Measurements from ENCODE around the gene URAD. TPM values are rescaled to one million over a fixed set of nuclear protein-coding genes. Genes with fewer than 3 reads are reported as not detected.

Gene URAD
- total RNA-seq, 4 donors from 2014 or later: not detected

DNA sequence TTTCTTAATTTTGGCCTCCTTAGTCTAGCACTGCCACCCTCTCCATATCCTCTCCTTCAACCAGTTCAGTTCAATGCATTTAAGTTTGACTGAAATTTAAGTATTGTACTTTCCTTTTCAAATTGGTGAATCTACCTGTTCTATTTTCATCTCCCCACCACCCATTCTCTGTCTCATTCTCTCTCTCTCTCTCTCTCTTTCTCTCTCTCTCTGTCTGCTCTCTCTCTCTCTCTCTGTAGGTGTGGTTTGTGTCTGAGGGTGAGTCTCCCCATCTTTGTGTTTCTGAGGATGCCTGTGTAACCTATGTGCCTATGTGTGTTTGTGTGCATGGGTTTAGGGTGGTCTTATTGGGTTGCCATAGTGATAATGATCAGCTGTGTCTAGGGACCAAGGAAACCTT lies 58.6 kb downstream of the URAD start:
- no peak overlapping the region for H3K4me3 ChIP-seq
- H3K36me3 ChIP-seq: no peaks in the 10 kb centered on the region
- no peak for ATAC-seq
- H3K27me3 ChIP-seq: peaks cover 92% of the 10 kb centered on the region
- no peak overlapping the region for H3K27ac ChIP-seq
- no peaks in the 10 kb centered on the region for H3K9me3 ChIP-seq
- H3K4me1 ChIP-seq: peaks cover 0 to 11% (median 0%) of the 10 kb centered on the region in 3 donors
- TF ChIP-seq POLR2A (IDR thresholded peaks at IDR 0.05) (no peak), POLR2AphosphoS5 (IDR thresholded peaks at IDR 0.05) (no peak), EP300 (IDR thresholded peaks at IDR 0.05) (no peak)
- TF ChIP-seq, protein P1, sequence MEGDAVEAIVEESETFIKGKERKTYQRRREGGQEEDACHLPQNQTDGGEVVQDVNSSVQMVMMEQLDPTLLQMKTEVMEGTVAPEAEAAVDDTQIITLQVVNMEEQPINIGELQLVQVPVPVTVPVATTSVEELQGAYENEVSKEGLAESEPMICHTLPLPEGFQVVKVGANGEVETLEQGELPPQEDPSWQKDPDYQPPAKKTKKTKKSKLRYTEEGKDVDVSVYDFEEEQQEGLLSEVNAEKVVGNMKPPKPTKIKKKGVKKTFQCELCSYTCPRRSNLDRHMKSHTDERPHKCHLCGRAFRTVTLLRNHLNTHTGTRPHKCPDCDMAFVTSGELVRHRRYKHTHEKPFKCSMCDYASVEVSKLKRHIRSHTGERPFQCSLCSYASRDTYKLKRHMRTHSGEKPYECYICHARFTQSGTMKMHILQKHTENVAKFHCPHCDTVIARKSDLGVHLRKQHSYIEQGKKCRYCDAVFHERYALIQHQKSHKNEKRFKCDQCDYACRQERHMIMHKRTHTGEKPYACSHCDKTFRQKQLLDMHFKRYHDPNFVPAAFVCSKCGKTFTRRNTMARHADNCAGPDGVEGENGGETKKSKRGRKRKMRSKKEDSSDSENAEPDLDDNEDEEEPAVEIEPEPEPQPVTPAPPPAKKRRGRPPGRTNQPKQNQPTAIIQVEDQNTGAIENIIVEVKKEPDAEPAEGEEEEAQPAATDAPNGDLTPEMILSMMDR (IDR thresholded peaks at IDR 0.05): no peak

DNA sequence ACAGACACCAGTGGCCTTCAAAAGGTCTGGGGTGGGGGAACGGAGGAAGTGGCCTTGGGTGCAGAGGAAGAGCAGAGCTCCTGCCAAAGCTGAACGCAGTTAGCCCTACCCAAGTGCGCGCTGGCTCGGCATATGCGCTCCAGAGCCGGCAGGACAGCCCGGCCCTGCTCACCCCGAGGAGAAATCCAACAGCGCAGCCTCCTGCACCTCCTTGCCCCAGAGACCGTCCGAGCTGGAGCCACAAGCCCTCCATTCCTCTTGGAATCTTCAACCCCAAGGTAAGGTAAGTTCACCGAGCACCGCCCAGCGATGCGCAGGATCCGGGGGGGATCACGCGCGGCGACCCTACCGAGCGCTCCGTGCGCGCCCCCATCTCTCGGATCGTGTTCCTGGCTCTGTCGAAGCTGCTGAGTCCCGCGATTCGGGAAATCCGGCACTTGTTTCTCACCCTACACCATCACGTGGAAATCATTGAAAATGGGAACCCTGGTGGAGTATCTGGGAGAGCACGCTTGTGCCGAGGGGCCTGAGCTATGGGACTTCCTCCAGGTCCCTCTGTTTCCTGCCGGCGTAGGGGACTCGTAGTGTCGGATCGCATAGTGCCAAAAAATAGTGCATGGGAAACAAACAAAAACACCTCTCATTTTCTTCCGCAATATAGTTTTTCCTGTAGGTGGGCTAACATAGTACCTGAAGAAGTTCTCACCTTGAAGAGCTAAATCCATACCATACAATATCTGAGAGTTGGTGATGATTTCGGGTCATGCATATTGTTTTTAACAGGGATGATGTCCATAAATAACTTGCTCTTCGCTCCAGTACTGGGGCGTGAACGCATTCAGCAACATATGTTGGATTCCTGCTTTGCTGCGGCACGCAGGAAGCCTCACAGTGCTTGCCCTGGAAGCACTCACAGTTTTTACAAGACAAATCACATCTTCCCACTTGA lies 59.4 kb downstream of the URAD start:
- TF ChIP-seq, protein P1 (IDR thresholded peaks at IDR 0.05): no peak
- TF ChIP-seq POLR2AphosphoS5 (IDR thresholded peaks at IDR 0.05) (no peak), POLR2A (IDR thresholded peaks at IDR 0.05) (no peak), EP300 (IDR thresholded peaks at IDR 0.05) (no peak)
- Histone ChIP-seq H3K27me3 (peaks cover 100% of the 10 kb centered on the region), H3K4me1 (peaks cover 0 to 18% (median 0%) of the 10 kb centered on the region in 3 donors), H3K9me3 (no peaks in the 10 kb centered on the region), H3K4me3 (no peak overlapping the region), H3K27ac (no peak overlapping the region), H3K36me3 (no peaks in the 10 kb centered on the region)
- no peak for ATAC-seq
- WGBS, 2 donors (ENCODE audit: low coverage in 1 of 2): 3 to 4% methylated on average over 11 to 23 of the region's 48 CpGs

DNA sequence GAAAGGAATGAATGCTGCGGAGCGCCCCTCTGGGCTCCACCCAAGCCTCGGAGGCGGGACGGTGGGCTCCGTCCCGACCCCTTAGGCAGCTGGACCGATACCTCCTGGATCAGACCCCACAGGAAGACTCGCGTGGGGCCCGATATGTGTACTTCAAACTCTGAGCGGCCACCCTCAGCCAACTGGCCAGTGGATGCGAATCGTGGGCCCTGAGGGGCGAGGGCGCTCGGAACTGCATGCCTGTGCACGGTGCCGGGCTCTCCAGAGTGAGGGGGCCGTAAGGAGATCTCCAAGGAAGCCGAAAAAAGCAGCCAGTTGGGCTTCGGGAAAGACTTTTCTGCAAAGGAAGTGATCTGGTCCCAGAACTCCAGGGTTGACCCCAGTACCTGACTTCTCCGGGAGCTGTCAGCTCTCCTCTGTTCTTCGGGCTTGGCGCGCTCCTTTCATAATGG lies 60.1 kb downstream of the URAD start:
- TF ChIP-seq POLR2AphosphoS5 (IDR thresholded peaks at IDR 0.05) (no peak), POLR2A (IDR thresholded peaks at IDR 0.05) (no peak), EP300 (IDR thresholded peaks at IDR 0.05) (no peak)
- TF ChIP-seq, protein P1 (IDR thresholded peaks at IDR 0.05): no peak
- Histone ChIP-seq H3K4me3 (no peak overlapping the region), H3K36me3 (no peaks in the 10 kb centered on the region), H3K9me3 (no peaks in the 10 kb centered on the region), H3K27me3 (peaks cover 100% of the 10 kb centered on the region), H3K27ac (no peak overlapping the region), H3K4me1 (peaks cover 0 to 20% (median 0%) of the 10 kb centered on the region in 3 donors)
- no peak for ATAC-seq
- 0% methylated on average over 6 of the region's 26 CpGs; no CpG with 5 or more reads in 1 of the 2 donors for WGBS, 2 donors (ENCODE audit: low coverage in 1 of 2)

Small RNA genes within 50 kb of the gene (small RNA-seq; reads per million reads assigned to genes)
- 0 reads per million in 4 donors for gene ATP5F1EP2
- gene RN7SL272P: 0 reads per million in 4 donors

Other genes starting within 250 kb of the URAD start
- not detected for gene GSX1, start 196.2 kb downstream of the URAD start, total RNA-seq
- gene PDX1, start 68.7 kb downstream of the URAD start, total RNA-seq: not detected
- not detected for gene CDX2, start 19.4 kb downstream of the URAD start, total RNA-seq
- 1 to 10 TPM in 1 of 4 donors, under 1 TPM in 3; 0.46 to 1.1 (median 0.62) TPM for gene FLT3, start 111.9 kb upstream of the URAD start, total RNA-seq
- gene PAN3, start 149.9 kb upstream of the URAD start, total RNA-seq: 10 to 100 TPM; 26.0 to 45.0 (median 34.1) TPM